Activated CD4-positive, alpha-beta T cell treated with anti-CD3 and anti-CD28 coated beads, Interleukin-2, amount 10 ng/mL, durations not matched to agents 7 days and 5 days (primary cell): ENCODE measurements around the gene SCN11A. TPM values are rescaled to one million over a fixed set of nuclear protein-coding genes. Genes with fewer than 3 reads are reported as not detected.

Experiments used
- CTCF ChIA-PET: fragments of 350-600 bp; sonication (Branson Sonifier 250); formaldehyde crosslinking; loops from one replicate; lab custom pipeline; 2021; ENCODE audit warnings: antibody characterized with exemption; lab: Charles Lee
- POLR2A ChIA-PET: fragments of 350-600 bp; sonication (Branson Sonifier 250); formaldehyde crosslinking; loops from one replicate; lab custom pipeline; 2021; ENCODE audit warnings: antibody characterized with exemption; lab: Charles Lee
- DNase-seq: peaks from one replicate; pipeline ENCODE4 v3.0.0-alpha.2; 2020
- H3K27ac Mint-ChIP-seq: one replicate; pipeline ENCODE4 v1.8.0; 2021; ENCODE audit warnings: mild to moderate bottlenecking, moderate library complexity, mixed read lengths
- H3K27me3 Mint-ChIP-seq: one replicate; pipeline ENCODE4 v1.8.0; 2021; ENCODE audit warnings: mixed read lengths
- H3K36me3 Mint-ChIP-seq: one replicate; pipeline ENCODE4 v1.8.0; 2021; ENCODE audit warnings: low read depth, mixed read lengths
- H3K4me1 Mint-ChIP-seq: one replicate; pipeline ENCODE4 v1.8.0; 2021; ENCODE audit warnings: mixed read lengths
- H3K4me3 Mint-ChIP-seq: one replicate; pipeline ENCODE4 v1.8.0; 2021; ENCODE audit warnings: mild to moderate bottlenecking, moderate library complexity, mixed read lengths
- H3K9me3 Mint-ChIP-seq: one replicate; pipeline ENCODE4 v1.8.0; 2021; ENCODE audit warnings: mixed read lengths
- total RNA-seq, 2 experiments: library from RNA; stranded (reverse); gene quantifications; one replicate each; pipeline ENCODE4 v1.2.3, GENCODE V29; 2021

Gene SCN11A
- under 1 TPM; 0.02 to 0.05 TPM for total RNA-seq

GRCh38 chr3:39051649-39052561 lies at the start of gene SCN11A, which contains the start of gene WDR48:
Gene SCN11A (minus strand): TSS chr3:39051944. CDS start chr3:38950362, 101,582 bp downstream.
Gene WDR48 (plus strand): TSS chr3:39052016. CDS start chr3:39052026, 10 bp downstream.
- Mint-ChIP-seq H3K4me3 (peak within 1 kb of the TSS; percentile 82), H3K27me3 (no peaks in the 10 kb centered on the region), H3K4me1 (peaks cover 34% of the 10 kb centered on the region), H3K9me3 (no peaks in the 10 kb centered on the region), H3K27ac (peak within 1 kb of the TSS; percentile 99), H3K36me3 (no peaks in the 10 kb centered on the region)
- ChIA-PET POLR2A (no interaction called here), CTCF (no interaction called here)
- peak; percentile 97 for DNase-seq

- H3K27ac Mint-ChIP-seq, result no peak overlapping the region
- ChIA-PET CTCF (interaction anchor here (0.6 to 1.7 kb wide), 2 partner anchors 16 to 191 kb away, joined by 3 to 6 read pairs; no protein-coding TSS in a partner anchor), POLR2A (no interaction called here)
- peaks cover 30% of the 10 kb centered on the region for H3K4me1 Mint-ChIP-seq
- DNase-seq, result peak; percentile 61
- no peaks in the 10 kb centered on the region for H3K9me3 Mint-ChIP-seq
- H3K36me3 Mint-ChIP-seq, result peaks cover 7% of the 10 kb centered on the region
- H3K27me3 Mint-ChIP-seq, result no peaks in the 10 kb centered on the region
- no peak overlapping the region for H3K4me3 Mint-ChIP-seq
Measured at GRCh38 chr3:39101022-39101689, 49.4 kb upstream of the SCN11A start.

- DNase-seq, result no peak
- Mint-ChIP-seq H3K4me1 (peaks cover 24% of the 10 kb centered on the region), H3K27me3 (no peaks in the 10 kb centered on the region), H3K27ac (no peak overlapping the region), H3K36me3 (peaks cover 7% of the 10 kb centered on the region), H3K9me3 (no peaks in the 10 kb centered on the region), H3K4me3 (no peak overlapping the region)
- CTCF ChIA-PET, result interaction anchor here (1.7 kb wide), 1 partner anchor 191 kb away, joined by 6 read pairs; no protein-coding TSS in a partner anchor
- POLR2A ChIA-PET, result no interaction called here
Measured at GRCh38 chr3:39100500-39100886, 48.7 kb upstream of the SCN11A start.

GRCh38 chr3:39099738-39100499 lies 48.2 kb upstream of the SCN11A start:
- H3K4me3 Mint-ChIP-seq, result no peak overlapping the region
- H3K4me1 Mint-ChIP-seq, result peaks cover 18% of the 10 kb centered on the region
- CTCF ChIA-PET, result interaction anchor here (1.7 kb wide), 1 partner anchor 192 kb away, joined by 6 read pairs; no protein-coding TSS in a partner anchor
- H3K27ac Mint-ChIP-seq, result no peak overlapping the region
- POLR2A ChIA-PET, result no interaction called here
- H3K36me3 Mint-ChIP-seq, result peaks cover 11% of the 10 kb centered on the region
- no peaks in the 10 kb centered on the region for H3K9me3 Mint-ChIP-seq
- DNase-seq, result no peak
- H3K27me3 Mint-ChIP-seq, result no peaks in the 10 kb centered on the region

GRCh38 chr3:39099242-39099641 lies 47.5 kb upstream of the SCN11A start:
- Mint-ChIP-seq H3K9me3 (no peaks in the 10 kb centered on the region), H3K4me3 (no peak overlapping the region), H3K27me3 (no peaks in the 10 kb centered on the region), H3K4me1 (peaks cover 17% of the 10 kb centered on the region), H3K36me3 (peaks cover 14% of the 10 kb centered on the region), H3K27ac (no peak overlapping the region)
- CTCF ChIA-PET, result no interaction called here
- POLR2A ChIA-PET, result no interaction called here
- no peak for DNase-seq

- CTCF ChIA-PET, result no interaction called here
Measured at GRCh38 chr3:39098473-39099000, 46.8 kb upstream of the SCN11A start.

GRCh38 chr3:39097716-39098472 lies 46.1 kb upstream of the SCN11A start:
- H3K27ac Mint-ChIP-seq, result peak overlapping the region; percentile 1
- peaks cover 21% of the 10 kb centered on the region for H3K36me3 Mint-ChIP-seq
- no peaks in the 10 kb centered on the region for H3K27me3 Mint-ChIP-seq
- ChIA-PET POLR2A (no interaction called here), CTCF (interaction anchor here (1.2 kb wide), 1 partner anchor 191 kb away, joined by 4 read pairs; no protein-coding TSS in a partner anchor)
- peaks cover 8% of the 10 kb centered on the region for H3K4me1 Mint-ChIP-seq
- H3K4me3 Mint-ChIP-seq, result no peak overlapping the region
- H3K9me3 Mint-ChIP-seq, result no peaks in the 10 kb centered on the region
- peak; percentile 5 for DNase-seq

More at GRCh38 chr3:39098473-39099000, 46.8 kb upstream of the SCN11A start:
- Mint-ChIP-seq H3K27me3 (no peaks in the 10 kb centered on the region), H3K4me1 (peaks cover 14% of the 10 kb centered on the region), H3K4me3 (no peak overlapping the region), H3K9me3 (no peaks in the 10 kb centered on the region), H3K27ac (no peak overlapping the region), H3K36me3 (peaks cover 21% of the 10 kb centered on the region)
- POLR2A ChIA-PET, result no interaction called here
- peak; percentile 2 for DNase-seq

- DNase-seq, result peak; percentile 4
- Mint-ChIP-seq H3K4me3 (no peak overlapping the region), H3K4me1 (no peaks in the 10 kb centered on the region), H3K9me3 (no peaks in the 10 kb centered on the region), H3K27ac (no peak overlapping the region), H3K36me3 (peaks cover 25% of the 10 kb centered on the region), H3K27me3 (no peaks in the 10 kb centered on the region)
- CTCF ChIA-PET, result interaction anchor here (0.8 to 1.2 kb wide), 2 partner anchors 10 to 192 kb away, joined by 3 to 4 read pairs; no protein-coding TSS in a partner anchor
- POLR2A ChIA-PET, result no interaction called here
Measured at GRCh38 chr3:39096775-39097174, 45.0 kb upstream of the SCN11A start.

GRCh38 chr3:39095778-39096177 lies 44.0 kb upstream of the SCN11A start:
- peak; percentile 2 for DNase-seq
- POLR2A ChIA-PET, result no interaction called here
- H3K4me1 Mint-ChIP-seq, result no peaks in the 10 kb centered on the region
- no peak overlapping the region for H3K27ac Mint-ChIP-seq
- no peak overlapping the region for H3K4me3 Mint-ChIP-seq
- no peaks in the 10 kb centered on the region for H3K9me3 Mint-ChIP-seq
- CTCF ChIA-PET, result interaction anchor here (1.0 kb wide), 1 partner anchor 193 kb away, joined by 3 read pairs; no protein-coding TSS in a partner anchor
- H3K36me3 Mint-ChIP-seq, result peaks cover 25% of the 10 kb centered on the region
- no peaks in the 10 kb centered on the region for H3K27me3 Mint-ChIP-seq

GRCh38 chr3:39094851-39095677 lies 43.3 kb upstream of the SCN11A start:
- Mint-ChIP-seq H3K4me3 (no peak overlapping the region), H3K27ac (no peak overlapping the region), H3K4me1 (no peaks in the 10 kb centered on the region), H3K9me3 (no peaks in the 10 kb centered on the region), H3K36me3 (peaks cover 27% of the 10 kb centered on the region), H3K27me3 (no peaks in the 10 kb centered on the region)
- no peak for DNase-seq
- ChIA-PET POLR2A (no interaction called here), CTCF (interaction anchor here (1.0 kb wide), 1 partner anchor 193 kb away, joined by 3 read pairs; no protein-coding TSS in a partner anchor)

- CTCF ChIA-PET, result interaction anchor here (0.6 kb wide), 1 partner anchor 194 kb away, joined by 3 read pairs; no protein-coding TSS in a partner anchor
- Mint-ChIP-seq H3K27ac (no peak overlapping the region), H3K4me3 (no peak overlapping the region), H3K9me3 (no peaks in the 10 kb centered on the region), H3K27me3 (no peaks in the 10 kb centered on the region), H3K36me3 (peaks cover 39% of the 10 kb centered on the region), H3K4me1 (peaks cover 1% of the 10 kb centered on the region)
- no peak for DNase-seq
- POLR2A ChIA-PET, result no interaction called here
Measured at GRCh38 chr3:39090922-39091321, 39.2 kb upstream of the SCN11A start.
